HG03575 (cell line): ENCODE data around the gene TSPAN19.
"Not testable (repeated sequence)": the region's sequence is repeated elsewhere in the genome, so short reads cannot be mapped to it uniquely, and the experiment has no call there.

ENCODE experiments used
- ATAC-seq: cut with Tn5 transposase; IDR thresholded peaks from one replicate; pipeline ENCODE4 v1.9.1; 2021; ENCODE audit not compliant: unreplicated experiment, insufficient number of reproducible peaks, low FRiP score; ENCODE audit errors: extremely low read depth

TSPAN19 gene

GRCh38 chr12:85005047-85005446 is 31.0 kb downstream of the TSPAN19 start:
- ATAC-seq = not testable (repeated sequence)

GRCh38 chr12:85004204-85004603 is 31.9 kb downstream of the TSPAN19 start:
- no peak for ATAC-seq

- no peak for ATAC-seq
Measured at GRCh38 chr12:85002778-85003296, 33.2 kb downstream of the TSPAN19 start.

GRCh38 chr12:85000729-85001128 is 35.3 kb downstream of the TSPAN19 start:
- no peak for ATAC-seq

GRCh38 chr12:84998341-84998740 is 37.7 kb downstream of the TSPAN19 start:
- no peak for ATAC-seq

- no peak for ATAC-seq
Measured at GRCh38 chr12:84996759-84997158, 39.3 kb downstream of the TSPAN19 start.

GRCh38 chr12:84995641-84996040 is 40.4 kb downstream of the TSPAN19 start:
- ATAC-seq = no peak

GRCh38 chr12:84994426-84994825 is 41.7 kb downstream of the TSPAN19 start:
- no peak for ATAC-seq

GRCh38 chr12:84986586-84986985 is 49.5 kb downstream of the TSPAN19 start:
- ATAC-seq = no peak

- no peak for ATAC-seq
Measured at GRCh38 chr12:84986117-84986516, 50.0 kb downstream of the TSPAN19 start.

GRCh38 chr12:84983289-84983688 is 52.8 kb downstream of the TSPAN19 start:
- ATAC-seq = no peak

GRCh38 chr12:84982888-84983287 is 53.2 kb downstream of the TSPAN19 start:
- ATAC-seq = no peak

GRCh38 chr12:84978921-84979320 is 57.2 kb downstream of the TSPAN19 start:
- no peak for ATAC-seq

- ATAC-seq = no peak
Measured at GRCh38 chr12:84976133-84976532, 59.9 kb downstream of the TSPAN19 start.

GRCh38 chr12:84974155-84974815 is 61.8 kb downstream of the TSPAN19 start:
- no peak for ATAC-seq

- ATAC-seq = no peak
Measured at GRCh38 chr12:84973026-84973425, 63.1 kb downstream of the TSPAN19 start.

- no peak for ATAC-seq
Measured at GRCh38 chr12:84969226-84969625, 66.9 kb downstream of the TSPAN19 start.
